T-helper 1 cell treated with Interleukin-12 subunit alpha and Interleukin-12 subunit beta and Interleukin-4 antibody, amounts not matched to agents 30 ng/mL and 1 ng/mL, for 36 hours (primary cell): ENCODE measurements around the gene ARMH1. TPM values are rescaled to one million over a fixed set of nuclear protein-coding genes. Genes with fewer than 3 reads are reported as not detected.
"Not testable (repeated sequence)": the region's sequence is repeated elsewhere in the genome, so short reads cannot be mapped to it uniquely, and the experiment has no call there.

Experiments
- intact Hi-C: fragments of 100-400 bp; cut with micrococcal nuclease; formaldehyde crosslinking; loops from one replicate; pipeline ENCODE4 v1.15.1; 2024
- total RNA-seq: library from RNA; stranded (reverse); gene quantifications from 2 replicates; pipeline ENCODE4 v1.2.3, GENCODE V29; 2022

Gene ARMH1
- total RNA-seq, 1 donor from 2014 or later = 35.7 TPM

DNA sequence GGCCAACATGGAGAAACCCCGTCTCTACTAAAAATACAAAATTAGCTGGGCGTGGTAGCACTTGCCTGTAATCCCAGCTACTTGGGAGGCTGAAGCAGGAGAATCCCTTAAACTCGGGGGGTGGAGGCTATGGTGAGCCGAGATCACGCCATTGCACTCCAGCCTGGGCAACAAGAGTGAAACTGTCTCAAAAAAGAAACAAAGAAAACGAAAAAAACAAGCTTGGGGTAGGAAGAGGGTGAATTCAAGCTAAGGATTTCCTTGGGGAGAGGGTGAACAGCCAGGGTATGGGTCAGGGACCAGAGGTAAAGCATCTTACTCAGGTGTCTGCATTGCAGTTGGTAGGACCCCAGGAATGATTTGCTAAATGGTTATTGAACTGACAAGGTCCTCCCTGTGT is 91.9 kb downstream of the ARMH1 start:
- intact Hi-C loops = not testable (repeated sequence)

Other genes starting within 250 kb of the ARMH1 start
- gene TMEM53, start 233 bp upstream of the ARMH1 start, total RNA-seq = 3.3 and 3.8 TPM in 2 replicates
- not detected in 2 replicates for gene RNU5D-1, start 56.5 kb downstream of the ARMH1 start, total RNA-seq
- 70.5 and 74.9 TPM in 2 replicates for gene KIF2C, start 65.1 kb downstream of the ARMH1 start, total RNA-seq
- gene RPS8, start 100.8 kb downstream of the ARMH1 start, total RNA-seq = 1,696 and 1,713 TPM in 2 replicates
- 0.32 and 0.49 TPM in 2 replicates for gene BEST4, start 113.5 kb downstream of the ARMH1 start, total RNA-seq
- gene PLK3, start 125.7 kb downstream of the ARMH1 start, total RNA-seq = 92.2 and 93.2 TPM in 2 replicates
- gene DYNLT4, start 132.6 kb downstream of the ARMH1 start, total RNA-seq = 0.46 and 0.49 TPM in 2 replicates
- gene BTBD19, start 133.8 kb downstream of the ARMH1 start, total RNA-seq = 11.9 and 15.0 TPM in 2 replicates
- 0.98 and 1.3 TPM in 2 replicates for gene PTCH2, start 168.5 kb downstream of the ARMH1 start, total RNA-seq